Measurements from ENCODE around the gene VPS41. TPM values are rescaled to one million over a fixed set of nuclear protein-coding genes. Genes with fewer than 3 reads are reported as not detected.

The VPS41 gene
- polyA plus RNA-seq, 1 of the 3 experiments (the other 2 are of a cell fraction): 20.4 TPM

GRCh38 chr7:38881015-38881414, 28.0 kb downstream of the VPS41 start:
- POLR2A ChIA-PET: no interaction called here
- WGBS (ENCODE audit: low lambda C conversion rate): 97% methylated on average over 3 of the region's 3 CpGs

More at GRCh38 chr7:38881015-38881414, 28.0 kb downstream of the VPS41 start:
- H3K9me2 ChIP-seq: no peaks in the 10 kb centered on the region
- H2AFZ ChIP-seq (ENCODE audit: low read depth): no peak overlapping the region
- H3K27me3 ChIP-seq (ENCODE audit: insufficient read depth): no peaks in the 10 kb centered on the region
- H3K36me3 ChIP-seq (replicated peaks in 1 of 2; ENCODE audit: control insufficient read depth in 1 of 2, insufficient read depth in 2 of 2, low read length in 1 of 2): peaks cover 0 to 2% of the 10 kb centered on the region in 2 experiments
- no peaks in the 10 kb centered on the region for H3K4me1 ChIP-seq (ENCODE audit: control insufficient read depth in 1 of 2, insufficient read depth in 2 of 2, low read depth in 1 of 2, low read length in 1 of 2)
- no peak overlapping the region for H3K4me3 ChIP-seq (ENCODE audit: low read depth in 2 of 2, low read length in 1 of 2)
- DNase-seq: no peak
- H3K4me2 ChIP-seq: no peak overlapping the region
- H3K79me2 ChIP-seq (ENCODE audit: insufficient read depth): peaks cover 16% of the 10 kb centered on the region; the same call in 1 of the 2 replicates
- TF ChIP-seq USF2 (IDR thresholded peaks at IDR 0.05; ENCODE audit: borderline replicate concordance, low read depth, low read length) (no peak), MAX (IDR thresholded peaks at IDR 0.05; ENCODE audit: low read depth) (no peak), USF1 (IDR thresholded peaks at IDR 0.05; ENCODE audit: borderline replicate concordance, low read depth) (no peak), SIN3A (IDR thresholded peaks at IDR 0.05; ENCODE audit: borderline replicate concordance, low read depth, low read length) (no peak), RCOR1 (IDR thresholded peaks at IDR 0.05; ENCODE audit: low read length) (no peak), NFIC (IDR thresholded peaks at IDR 0.05; ENCODE audit: borderline replicate concordance) (no peak), IRF3 (IDR thresholded peaks at IDR 0.05; ENCODE audit: low read depth, low read length) (no peak), FOSL2 (IDR thresholded peaks at IDR 0.05; ENCODE audit: borderline replicate concordance, low read depth) (no peak), RAD21 (IDR thresholded peaks at IDR 0.05; ENCODE audit: low read length) (no peak), TAF1 (IDR thresholded peaks at IDR 0.05; ENCODE audit: borderline replicate concordance, low read depth, low read length) (no peak), REST (IDR thresholded peaks at IDR 0.05; ENCODE audit: low read depth, low read length) (no peak), EZH2phosphoT487 (IDR thresholded peaks at IDR 0.05; ENCODE audit: borderline replicate concordance, low read depth) (no peak), NRF1 (IDR thresholded peaks at IDR 0.05; ENCODE audit: low read depth, low read length) (no peak), ZBTB33 (IDR thresholded peaks at IDR 0.05; ENCODE audit: borderline replicate concordance, low read depth) (no peak), FOXJ3 (CRISPR knock-in tag; IDR thresholded peaks at IDR 0.05) (no peak), YY1 (IDR thresholded peaks at IDR 0.05; ENCODE audit: low read depth) (no peak), GABPA (IDR thresholded peaks at IDR 0.05; ENCODE audit: low read depth) (no peak), RXRA (IDR thresholded peaks at IDR 0.05; ENCODE audit: borderline replicate concordance, low read depth) (no peak), SMC3 (IDR thresholded peaks at IDR 0.05; ENCODE audit: low read depth, low read length) (no peak)
- H3F3A ChIP-seq (replicated peaks; ENCODE audit: insufficient read depth): no peaks in the 10 kb centered on the region
- CTCF ChIA-PET: interaction anchor here (0.8 to 1.5 kb wide), 2 partner anchors 10 to 36 kb away, joined by 3 read pairs; no protein-coding TSS in a partner anchor
- no peaks in the 10 kb centered on the region for H4K20me1 ChIP-seq (ENCODE audit: insufficient read depth)
- H3K27ac ChIP-seq (ENCODE audit: low read depth in 2 of 2, low read length in 1 of 2): no peak overlapping the region
- no peak overlapping the region for H3K9ac ChIP-seq
- no peaks in the 10 kb centered on the region for H3K9me3 ChIP-seq
